NCI-H524 treated with DMSO at 0.1 percent for 48 hours (cell line): ENCODE measurements around the gene SYT7.

Experiments
- DNase-seq: peaks from one replicate; lab custom pipeline; 2025; lab: John Stamatoyannopoulos, UW

Gene SYT7

GRCh38 chr11:61514050-61514917 is 66.6 kb downstream of the SYT7 start:
- no peak for DNase-seq

- DNase-seq: no peak
Measured at GRCh38 chr11:61513143-61513765, 67.6 kb downstream of the SYT7 start.

GRCh38 chr11:61512435-61512834 is 68.4 kb downstream of the SYT7 start:
- DNase-seq: no peak

GRCh38 chr11:61511383-61511782 is 69.5 kb downstream of the SYT7 start:
- DNase-seq: no peak

GRCh38 chr11:61510974-61511373 is 69.9 kb downstream of the SYT7 start:
- DNase-seq: no peak

- no peak for DNase-seq
Measured at GRCh38 chr11:61510166-61510919, 70.5 kb downstream of the SYT7 start.

- DNase-seq: peak; percentile 28
Measured at GRCh38 chr11:61509043-61510029, 71.5 kb downstream of the SYT7 start.

GRCh38 chr11:61507962-61508861 is 72.7 kb downstream of the SYT7 start, which contains the start of gene LRRC10B:
Gene LRRC10B (plus strand): TSS chr11:61508749. CDS start chr11:61508999, 250 bp downstream.
- no peak for DNase-seq

- DNase-seq: no peak
Measured at GRCh38 chr11:61507012-61507768, 73.7 kb downstream of the SYT7 start.

GRCh38 chr11:61505640-61506155 is 75.2 kb downstream of the SYT7 start:
- no peak for DNase-seq

GRCh38 chr11:61505106-61505505 is 75.8 kb downstream of the SYT7 start:
- no peak for DNase-seq

- DNase-seq: no peak
Measured at GRCh38 chr11:61503135-61503770, 77.6 kb downstream of the SYT7 start.

GRCh38 chr11:61502522-61502921 is 78.4 kb downstream of the SYT7 start:
- no peak for DNase-seq

GRCh38 chr11:61499816-61500491 is 80.9 kb downstream of the SYT7 start:
- no peak for DNase-seq

- DNase-seq: no peak
Measured at GRCh38 chr11:61498767-61499341, 82.0 kb downstream of the SYT7 start.

- no peak for DNase-seq
Measured at GRCh38 chr11:61497876-61498275, 83.0 kb downstream of the SYT7 start.

- DNase-seq: no peak
Measured at GRCh38 chr11:61497473-61497872, 83.4 kb downstream of the SYT7 start.
